ENCODE data around the gene DSCAM.

DSCAM gene

GRCh38 chr21:40652436-40652835 is 194.5 kb downstream of the DSCAM start:
- no peaks in the 10 kb centered on the region for H3K27me3 Mint-ChIP-seq
- H3K9me3 Mint-ChIP-seq, result peaks cover 15% of the 10 kb centered on the region
- H3K36me3 Mint-ChIP-seq (ENCODE audit: low read depth), result no peaks in the 10 kb centered on the region
- no peak overlapping the region for H3K27ac Mint-ChIP-seq
- no peaks in the 10 kb centered on the region for H3K4me1 Mint-ChIP-seq (ENCODE audit: low read depth)
- H3K4me3 Mint-ChIP-seq, result no peak overlapping the region

DNA sequence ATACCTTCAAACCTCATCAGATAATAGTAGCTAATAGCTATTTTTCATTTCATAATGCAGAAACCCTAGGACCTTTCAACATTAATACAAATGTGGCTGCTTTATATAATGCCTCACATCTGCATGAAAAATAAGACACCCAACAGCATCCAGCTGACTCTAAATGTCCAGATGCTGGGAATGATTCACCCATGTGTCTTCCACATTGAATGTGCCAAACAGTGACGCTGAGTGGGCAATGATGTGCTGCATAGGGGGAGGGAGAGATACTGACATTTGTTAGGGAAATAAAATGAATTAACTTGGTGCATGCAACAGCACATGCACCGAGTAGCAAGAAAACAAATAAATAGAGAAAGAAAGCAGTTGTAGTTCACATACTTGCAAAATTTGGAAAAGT is 199.3 kb downstream of the DSCAM start:
- no peaks in the 10 kb centered on the region for H3K4me1 Mint-ChIP-seq (ENCODE audit: low read depth)
- H3K27me3 Mint-ChIP-seq, result no peaks in the 10 kb centered on the region
- H3K4me3 Mint-ChIP-seq, result no peak overlapping the region
- H3K9me3 Mint-ChIP-seq, result no peaks in the 10 kb centered on the region
- no peak overlapping the region for H3K27ac Mint-ChIP-seq
- no peaks in the 10 kb centered on the region for H3K36me3 Mint-ChIP-seq (ENCODE audit: low read depth)

DNA sequence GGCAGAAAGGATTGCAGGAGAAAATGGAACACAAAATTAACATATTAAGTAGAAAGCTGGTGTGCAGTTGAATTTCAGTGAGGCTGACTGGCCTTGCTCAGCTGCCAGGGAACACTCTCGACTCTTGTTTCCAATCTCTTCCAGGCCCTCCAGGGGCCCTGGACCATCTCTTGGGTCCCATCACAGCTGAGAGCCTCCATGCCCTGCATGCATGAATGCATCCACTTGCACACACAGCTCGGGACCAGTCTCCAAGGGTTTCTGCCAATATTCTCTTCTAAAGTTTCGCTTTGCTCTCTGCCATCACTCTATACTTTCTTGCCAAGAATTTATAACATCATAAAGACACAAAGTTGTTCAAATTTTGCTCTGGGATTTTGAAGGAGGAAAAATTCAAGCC is 200.3 kb downstream of the DSCAM start:
- Mint-ChIP-seq H3K4me1 (ENCODE audit: low read depth) (no peaks in the 10 kb centered on the region), H3K9me3 (no peaks in the 10 kb centered on the region), H3K4me3 (no peak overlapping the region), H3K27me3 (no peaks in the 10 kb centered on the region), H3K27ac (no peak overlapping the region), H3K36me3 (ENCODE audit: low read depth) (no peaks in the 10 kb centered on the region)

DNA sequence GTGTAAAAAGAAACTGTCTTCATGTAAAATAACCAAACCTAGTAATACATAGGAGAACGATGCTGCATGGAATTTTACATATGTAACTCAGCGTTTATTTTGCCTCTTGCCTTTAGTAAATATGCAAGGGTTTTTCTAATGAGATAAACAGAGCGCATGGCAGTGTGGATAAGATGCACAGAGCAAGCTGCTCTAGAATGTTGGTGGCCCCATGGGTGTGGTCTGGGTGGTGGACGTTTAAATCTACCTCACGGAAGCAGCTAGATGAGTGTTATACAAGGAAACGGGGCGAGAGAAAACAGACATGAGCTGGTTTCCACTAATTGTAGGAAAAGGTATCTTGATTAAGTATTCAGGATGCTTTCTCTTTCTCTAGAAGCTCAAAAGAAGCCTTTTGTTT is 205.9 kb downstream of the DSCAM start:
- H3K4me1 Mint-ChIP-seq (ENCODE audit: low read depth), result no peaks in the 10 kb centered on the region
- H3K36me3 Mint-ChIP-seq (ENCODE audit: low read depth), result no peaks in the 10 kb centered on the region
- H3K27me3 Mint-ChIP-seq, result no peaks in the 10 kb centered on the region
- no peak overlapping the region for H3K4me3 Mint-ChIP-seq
- H3K9me3 Mint-ChIP-seq, result no peaks in the 10 kb centered on the region
- H3K27ac Mint-ChIP-seq, result no peak overlapping the region

DNA sequence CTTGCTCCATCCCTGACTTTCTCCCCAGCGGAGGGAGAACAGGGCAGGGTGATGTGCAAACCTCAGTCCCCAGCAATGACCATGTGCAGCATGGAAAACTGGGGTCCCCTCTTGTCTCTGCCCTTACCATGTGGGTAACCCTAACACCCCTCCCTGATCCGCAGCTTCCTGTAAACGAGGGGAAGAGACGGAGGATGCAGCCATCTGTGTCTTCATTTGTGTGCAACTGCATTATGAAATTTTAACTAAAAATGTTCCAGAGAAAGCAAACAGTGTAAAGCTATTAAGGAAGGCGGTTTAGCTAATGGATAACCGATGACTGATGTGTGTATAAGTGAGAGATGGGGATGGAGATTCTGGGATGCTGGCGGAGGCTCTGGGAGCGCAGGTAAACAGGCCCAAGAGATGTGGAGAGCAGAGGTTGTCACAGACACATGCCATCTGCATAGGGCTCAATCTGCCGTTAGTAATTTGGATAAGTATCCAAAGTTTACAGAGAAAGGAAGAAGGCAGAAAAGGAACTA is 206.6 kb downstream of the DSCAM start:
- Mint-ChIP-seq H3K9me3 (no peaks in the 10 kb centered on the region), H3K4me3 (no peak overlapping the region), H3K4me1 (ENCODE audit: low read depth) (no peaks in the 10 kb centered on the region), H3K27me3 (no peaks in the 10 kb centered on the region), H3K27ac (no peak overlapping the region), H3K36me3 (ENCODE audit: low read depth) (no peaks in the 10 kb centered on the region)

DNA sequence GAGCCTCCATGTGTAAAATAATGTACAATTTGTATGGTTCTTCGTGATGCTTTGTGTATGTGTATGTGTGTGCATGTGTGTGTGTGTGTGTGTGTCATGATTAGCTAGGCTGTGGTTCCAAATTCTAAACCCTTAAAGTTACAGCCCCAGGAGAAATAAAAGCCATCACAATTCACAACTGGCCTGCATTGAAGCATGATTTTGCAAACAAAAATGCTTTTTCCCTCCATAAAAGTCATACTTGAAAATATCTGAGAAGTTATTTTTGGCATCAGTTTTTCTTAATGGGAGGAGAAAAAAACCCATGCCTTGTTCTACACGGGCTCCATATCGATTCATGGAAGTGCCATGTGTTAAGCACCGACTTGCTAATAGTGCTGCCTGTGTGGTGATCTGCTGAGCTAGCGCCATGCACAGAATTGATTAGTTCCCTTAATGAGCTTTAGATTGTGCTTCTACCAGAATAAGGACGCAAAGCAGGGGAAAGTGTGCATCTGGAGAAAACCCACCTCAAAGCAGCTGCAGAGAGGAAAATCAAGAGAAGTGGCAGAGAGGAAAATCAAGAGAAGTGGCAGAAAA is 207.3 kb downstream of the DSCAM start:
- Mint-ChIP-seq H3K4me1 (ENCODE audit: low read depth) (no peaks in the 10 kb centered on the region), H3K4me3 (no peak overlapping the region), H3K9me3 (no peaks in the 10 kb centered on the region), H3K27ac (no peak overlapping the region), H3K36me3 (ENCODE audit: low read depth) (no peaks in the 10 kb centered on the region), H3K27me3 (peaks cover 3% of the 10 kb centered on the region)

GRCh38 chr21:40638466-40639251 is 208.3 kb downstream of the DSCAM start:
- no peak overlapping the region for H3K4me3 Mint-ChIP-seq
- H3K27ac Mint-ChIP-seq, result no peak overlapping the region
- peaks cover 3% of the 10 kb centered on the region for H3K27me3 Mint-ChIP-seq
- H3K4me1 Mint-ChIP-seq (ENCODE audit: low read depth), result no peaks in the 10 kb centered on the region
- H3K36me3 Mint-ChIP-seq (ENCODE audit: low read depth), result no peaks in the 10 kb centered on the region
- H3K9me3 Mint-ChIP-seq, result no peaks in the 10 kb centered on the region

DNA sequence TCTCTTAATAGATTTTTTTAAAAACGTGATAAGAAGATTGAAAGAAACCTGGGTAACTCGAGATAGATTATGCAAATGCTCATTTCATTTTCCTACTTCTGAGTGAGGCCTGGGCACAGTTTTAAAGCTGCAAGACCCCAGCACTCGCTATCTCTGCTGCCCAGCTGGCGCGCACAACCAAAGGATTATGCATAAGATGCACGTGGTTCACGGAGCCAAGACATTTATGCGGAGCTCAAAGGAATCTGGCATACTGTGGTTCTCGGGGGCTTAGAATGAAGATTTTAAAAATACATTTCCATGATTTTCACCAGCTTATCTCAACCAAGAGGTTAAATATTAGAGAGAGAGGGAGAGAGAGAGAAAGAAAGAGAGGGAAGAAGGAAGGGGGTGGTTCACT is 210.9 kb downstream of the DSCAM start:
- H3K4me1 Mint-ChIP-seq (ENCODE audit: low read depth), result no peaks in the 10 kb centered on the region
- no peak overlapping the region for H3K4me3 Mint-ChIP-seq
- no peak overlapping the region for H3K27ac Mint-ChIP-seq

GRCh38 chr21:40635391-40635790 is 211.6 kb downstream of the DSCAM start:
- Mint-ChIP-seq H3K27ac (no peak overlapping the region), H3K4me1 (ENCODE audit: low read depth) (no peaks in the 10 kb centered on the region), H3K9me3 (peaks cover 6% of the 10 kb centered on the region), H3K36me3 (ENCODE audit: low read depth) (no peaks in the 10 kb centered on the region), H3K27me3 (peaks cover 3% of the 10 kb centered on the region), H3K4me3 (no peak overlapping the region)

More for the DNA sequence above, 210.9 kb downstream of the DSCAM start:
- Mint-ChIP-seq H3K9me3 (peaks cover 6% of the 10 kb centered on the region), H3K27me3 (peaks cover 3% of the 10 kb centered on the region), H3K36me3 (ENCODE audit: low read depth) (no peaks in the 10 kb centered on the region)

DNA sequence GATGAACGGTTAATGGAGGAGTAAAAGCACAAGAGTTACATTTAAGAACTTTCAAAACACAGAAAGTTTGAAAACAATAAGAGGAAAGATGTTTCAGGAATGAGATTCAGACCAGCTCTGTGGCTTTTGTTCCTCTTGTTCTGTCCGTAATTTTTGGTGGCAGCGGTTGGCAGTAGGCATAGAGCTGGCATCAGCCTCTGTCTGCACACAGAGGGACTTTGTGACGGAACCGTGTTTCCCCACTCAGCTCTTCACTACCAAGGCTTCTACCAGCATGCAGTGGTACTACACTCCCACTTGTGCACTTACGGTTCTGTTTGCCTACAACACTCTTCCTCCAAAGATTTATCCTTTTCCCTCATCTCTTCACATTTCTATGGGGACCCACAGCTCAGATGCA is 212.8 kb downstream of the DSCAM start:
- H3K4me1 Mint-ChIP-seq (ENCODE audit: low read depth), result no peaks in the 10 kb centered on the region
- H3K4me3 Mint-ChIP-seq, result no peak overlapping the region
- peaks cover 10% of the 10 kb centered on the region for H3K9me3 Mint-ChIP-seq
- no peak overlapping the region for H3K27ac Mint-ChIP-seq
- H3K27me3 Mint-ChIP-seq, result peaks cover 3% of the 10 kb centered on the region
- H3K36me3 Mint-ChIP-seq (ENCODE audit: low read depth), result no peaks in the 10 kb centered on the region

- Mint-ChIP-seq H3K27me3 (peaks cover 3% of the 10 kb centered on the region), H3K4me1 (ENCODE audit: low read depth) (no peaks in the 10 kb centered on the region), H3K36me3 (ENCODE audit: low read depth) (no peaks in the 10 kb centered on the region), H3K9me3 (peaks cover 13% of the 10 kb centered on the region), H3K4me3 (no peak overlapping the region), H3K27ac (no peak overlapping the region)
Measured at GRCh38 chr21:40633048-40633447, 213.9 kb downstream of the DSCAM start.

GRCh38 chr21:40631211-40631610 is 215.7 kb downstream of the DSCAM start:
- Mint-ChIP-seq H3K27ac (no peak overlapping the region), H3K4me3 (no peak overlapping the region), H3K9me3 (peaks cover 18% of the 10 kb centered on the region), H3K27me3 (peaks cover 3% of the 10 kb centered on the region), H3K36me3 (ENCODE audit: low read depth) (no peaks in the 10 kb centered on the region), H3K4me1 (ENCODE audit: low read depth) (no peaks in the 10 kb centered on the region)

DNA sequence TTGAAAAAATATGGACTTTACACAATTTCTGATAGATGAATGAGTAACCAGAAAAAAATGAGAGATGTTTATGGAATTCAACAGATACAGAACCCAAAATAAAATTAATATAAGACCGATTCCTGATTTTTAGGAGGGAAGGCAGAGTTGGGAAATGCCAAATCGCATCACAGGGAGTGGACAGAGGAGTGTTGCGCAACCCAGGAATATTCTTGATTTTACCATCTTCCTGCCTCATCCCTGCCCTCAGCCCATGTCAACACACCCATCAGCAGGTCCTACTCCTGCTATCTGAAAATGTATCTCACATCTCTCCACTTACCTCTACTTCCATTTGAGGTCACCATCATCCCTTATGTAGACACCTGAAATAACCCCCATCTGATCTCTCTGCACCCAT is 221.0 kb downstream of the DSCAM start:
- H3K36me3 Mint-ChIP-seq (ENCODE audit: low read depth), result no peaks in the 10 kb centered on the region
- H3K27ac Mint-ChIP-seq, result no peak overlapping the region
- no peak overlapping the region for H3K4me3 Mint-ChIP-seq
- H3K27me3 Mint-ChIP-seq, result no peaks in the 10 kb centered on the region
- H3K9me3 Mint-ChIP-seq, result peaks cover 24% of the 10 kb centered on the region
- H3K4me1 Mint-ChIP-seq (ENCODE audit: low read depth), result no peaks in the 10 kb centered on the region

DNA sequence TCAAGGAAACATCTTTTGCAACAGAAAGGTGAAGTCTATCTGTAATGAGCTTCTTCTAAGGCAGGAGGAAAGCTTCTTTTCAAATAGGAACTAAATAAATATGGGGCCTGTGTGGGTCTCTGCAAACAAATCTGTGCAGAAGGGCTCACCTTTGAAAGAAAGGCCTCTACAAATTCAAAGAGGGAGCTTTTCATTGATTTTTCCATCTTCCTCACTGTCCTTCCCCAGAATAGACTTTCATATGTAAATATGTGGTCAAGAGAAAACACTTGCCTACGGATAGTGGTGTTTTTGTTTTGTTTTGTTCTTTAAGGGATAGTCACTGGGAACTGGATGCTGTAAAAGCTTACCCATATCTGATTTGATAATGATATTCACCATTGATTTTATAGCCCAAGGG is 223.4 kb downstream of the DSCAM start:
- H3K4me1 Mint-ChIP-seq (ENCODE audit: low read depth), result no peaks in the 10 kb centered on the region
- H3K36me3 Mint-ChIP-seq (ENCODE audit: low read depth), result no peaks in the 10 kb centered on the region
- H3K4me3 Mint-ChIP-seq, result no peak overlapping the region
- H3K27ac Mint-ChIP-seq, result no peak overlapping the region
- H3K9me3 Mint-ChIP-seq, result peaks cover 24% of the 10 kb centered on the region
- H3K27me3 Mint-ChIP-seq, result no peaks in the 10 kb centered on the region

GRCh38 chr21:40622531-40622930 is 224.4 kb downstream of the DSCAM start:
- Mint-ChIP-seq H3K27me3 (no peaks in the 10 kb centered on the region), H3K4me3 (no peak overlapping the region), H3K36me3 (ENCODE audit: low read depth) (no peaks in the 10 kb centered on the region), H3K9me3 (peaks cover 20% of the 10 kb centered on the region), H3K4me1 (ENCODE audit: low read depth) (no peaks in the 10 kb centered on the region), H3K27ac (no peak overlapping the region)

Measured in stimulated activated naive CD8-positive, alpha-beta T cell treated with anti-CD3 and anti-CD28 coated beads, Interleukin-15, Interleukin-2, amounts not matched to agents 100 ng/mL and 50 ng/mL, for 24 hours (primary cell).